HG03378 (cell line): ENCODE measurements around the gene VWA5B1.

ENCODE experiments used
- ATAC-seq: cut with Tn5 transposase; IDR thresholded peaks from one replicate; pipeline ENCODE4 v1.9.1; 2021; ENCODE audit warnings: mild to moderate bottlenecking, moderate library complexity; ENCODE audit not compliant: unreplicated experiment

VWA5B1 gene

GRCh38 chr1:20381045-20381641, 90.5 kb downstream of the VWA5B1 start:
- no peak for ATAC-seq

DNA sequence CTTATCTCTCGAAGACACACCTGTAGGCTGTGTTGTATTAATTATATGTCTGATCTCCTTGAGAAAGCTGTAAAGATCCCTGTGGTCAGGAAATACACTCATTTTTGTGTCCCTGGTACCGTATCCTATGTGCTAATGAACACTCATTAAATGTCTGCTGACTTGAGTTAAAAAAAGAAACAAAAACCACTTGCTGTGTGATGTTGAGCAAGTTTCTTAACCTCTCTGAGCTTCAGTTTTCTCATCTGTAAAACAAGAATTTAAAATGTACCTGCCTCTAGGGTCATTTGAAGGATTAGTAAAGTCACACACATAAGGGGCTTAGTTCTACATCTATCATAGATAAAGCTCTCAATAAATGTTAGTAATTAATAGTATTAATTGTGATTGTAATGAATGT, 91.3 kb downstream of the VWA5B1 start:
- no peak for ATAC-seq

GRCh38 chr1:20382711-20383110, 92.0 kb downstream of the VWA5B1 start:
- no peak for ATAC-seq

GRCh38 chr1:20383631-20384030, 93.0 kb downstream of the VWA5B1 start:
- no peak for ATAC-seq

GRCh38 chr1:20385630-20386029, 95.0 kb downstream of the VWA5B1 start:
- ATAC-seq, result no peak

GRCh38 chr1:20386323-20387081, 95.8 kb downstream of the VWA5B1 start:
- ATAC-seq, result no peak

- no peak for ATAC-seq
Observed at GRCh38 chr1:20389571-20389970, 98.9 kb downstream of the VWA5B1 start.

GRCh38 chr1:20390589-20391331, 100.1 kb downstream of the VWA5B1 start:
- no peak for ATAC-seq

- no peak for ATAC-seq
Observed at GRCh38 chr1:20395255-20395654, 104.6 kb downstream of the VWA5B1 start.

GRCh38 chr1:20398744-20399143, 108.1 kb downstream of the VWA5B1 start:
- ATAC-seq, result no peak

DNA sequence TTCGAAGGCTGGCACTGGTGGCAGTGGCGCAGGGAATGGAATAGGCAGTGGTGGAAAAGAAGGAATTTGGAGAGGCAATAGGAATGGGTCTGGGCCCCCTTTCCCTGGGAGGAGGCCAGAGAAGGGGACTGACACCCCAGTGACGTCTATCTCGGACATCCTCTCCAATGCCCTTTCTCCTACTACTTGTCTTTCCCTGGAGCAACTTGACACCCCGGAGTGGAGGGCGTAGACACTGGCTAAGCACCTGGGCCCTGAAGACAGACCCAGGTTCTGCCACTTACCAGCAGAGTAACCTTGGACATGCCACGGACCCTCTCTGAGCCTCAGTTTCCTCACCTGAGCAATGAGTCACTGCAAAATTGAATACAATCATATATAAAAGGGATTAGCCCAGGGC, 108.5 kb downstream of the VWA5B1 start:
- ATAC-seq, result no peak

GRCh38 chr1:20399606-20400180, 109.0 kb downstream of the VWA5B1 start:
- ATAC-seq, result no peak

GRCh38 chr1:20400341-20401177, 109.9 kb downstream of the VWA5B1 start:
- no peak for ATAC-seq

GRCh38 chr1:20401405-20402010, 110.8 kb downstream of the VWA5B1 start:
- no peak for ATAC-seq

- no peak for ATAC-seq
Observed at GRCh38 chr1:20402585-20403422, 112.1 kb downstream of the VWA5B1 start.

DNA sequence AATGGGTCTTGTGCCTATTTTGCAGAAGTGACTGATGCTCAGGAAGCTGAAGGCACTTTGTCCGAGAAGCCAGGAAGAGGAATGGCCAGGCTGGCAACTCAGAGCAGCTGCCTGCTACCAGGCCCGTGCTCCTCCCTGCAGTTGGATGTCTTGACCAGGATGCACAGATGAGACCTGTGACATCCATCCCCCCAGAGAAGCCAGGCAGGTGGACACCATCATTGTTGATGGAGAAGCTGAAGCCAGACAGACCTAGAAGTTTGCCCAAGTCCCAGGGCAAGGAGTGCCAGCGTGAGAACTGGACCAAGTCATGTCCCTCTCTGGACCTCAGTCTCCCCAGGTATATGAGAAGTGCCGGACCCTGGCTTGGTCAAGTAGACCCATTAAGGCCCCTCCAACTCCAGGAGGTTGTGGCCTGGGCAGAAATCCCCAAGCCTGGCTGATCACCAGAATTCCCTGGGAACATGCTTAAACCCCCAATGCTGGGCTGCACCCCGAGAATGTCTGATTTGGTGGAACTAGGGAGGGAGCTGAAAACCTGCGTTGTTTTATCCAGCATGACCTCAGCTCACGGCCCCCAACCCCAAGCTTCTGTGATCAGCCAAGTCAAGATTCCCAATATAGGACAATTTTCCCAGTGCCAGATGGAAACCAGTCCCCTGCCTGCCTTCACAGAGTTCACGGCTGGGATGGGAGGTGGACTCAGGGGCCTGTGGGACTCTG, 112.9 kb downstream of the VWA5B1 start:
- ATAC-seq, result no peak

GRCh38 chr1:20404466-20404865, 113.8 kb downstream of the VWA5B1 start:
- ATAC-seq, result no peak
